H9 (cell line): ENCODE data around the gene SERTAD1. TPM values are rescaled to one million over a fixed set of nuclear protein-coding genes. Genes with fewer than 3 reads are reported as not detected.
"Not testable (repeated sequence)": the region's sequence is repeated elsewhere in the genome, so short reads cannot be mapped to it uniquely, and the experiment has no call there.

Source experiments
- DNase-seq: peaks from one replicate; pipeline ENCODE4 v3.0.0-alpha.2; 2017
- H2AFZ ChIP-seq: one replicate; pipeline ENCODE4 v1.6.1; 2013; ENCODE audit warnings: mild to moderate bottlenecking, low read length, control low read depth, moderate library complexity
- H2AK5ac ChIP-seq: 2 replicates; pipeline ENCODE4 v1.6.1; 2013; ENCODE audit warnings: low read length, control low read depth, mixed read lengths; ENCODE audit not compliant: insufficient read length
- H2BK120ac ChIP-seq: one replicate; pipeline ENCODE4 v1.6.1; 2013; ENCODE audit warnings: low read depth, mild to moderate bottlenecking, low read length, control low read depth, inconsistent platforms; ENCODE audit not compliant: poor library complexity, severe bottlenecking
- H2BK12ac ChIP-seq: 2 replicates; pipeline ENCODE4 v1.6.1; 2013; ENCODE audit warnings: low read length, control low read depth, mixed read lengths, low read depth; ENCODE audit not compliant: insufficient read length
- H2BK15ac ChIP-seq: 2 replicates; pipeline ENCODE4 v1.6.1; 2013; ENCODE audit warnings: low read depth, low read length, control low read depth
- H2BK20ac ChIP-seq: one replicate; pipeline ENCODE4 v1.6.1; 2013; ENCODE audit warnings: low read depth, mild to moderate bottlenecking, low read length, control low read depth, inconsistent platforms; ENCODE audit not compliant: poor library complexity, severe bottlenecking
- H2BK5ac ChIP-seq: 2 replicates; pipeline ENCODE4 v1.6.1; 2013; ENCODE audit warnings: low read length, control low read depth, mixed read lengths; ENCODE audit not compliant: insufficient read length
- H3K14ac ChIP-seq: 2 replicates; pipeline ENCODE4 v1.6.1; 2013; ENCODE audit warnings: low read length, control low read depth; ENCODE audit not compliant: insufficient read depth
- H3K18ac ChIP-seq: 2 replicates; pipeline ENCODE4 v1.6.1; 2013; ENCODE audit warnings: low read depth, mild to moderate bottlenecking, mixed read lengths, low read length, control low read depth; ENCODE audit not compliant: insufficient read length
- H3K23ac ChIP-seq: 2 replicates; pipeline ENCODE4 v1.6.1; 2013; ENCODE audit warnings: low read length, control low read depth, mixed read lengths, low read depth; ENCODE audit not compliant: insufficient read length
- H3K23me2 ChIP-seq: 2 replicates; pipeline ENCODE4 v1.6.1; 2013; ENCODE audit warnings: low read depth, mild to moderate bottlenecking, mixed read lengths, low read length, control low read depth; ENCODE audit not compliant: insufficient read length, poor library complexity, severe bottlenecking
- H3K27ac ChIP-seq: 2 replicates; pipeline ENCODE4 v1.5.1; 2013; ENCODE audit warnings: low read length, control low read depth, mixed read lengths, low read depth; ENCODE audit not compliant: insufficient read length
- H3K27me3 ChIP-seq: 2 replicates; pipeline ENCODE4 v1.6.1; 2013; ENCODE audit warnings: low read length, control low read depth, inconsistent platforms; ENCODE audit not compliant: insufficient read depth
- H3K4ac ChIP-seq: 2 replicates; pipeline ENCODE4 v1.6.1; 2013; ENCODE audit warnings: low read depth, mild to moderate bottlenecking, control low read depth, inconsistent platforms, low read length, moderate library complexity
- H3K4me1 ChIP-seq: 2 replicates; pipeline ENCODE4 v1.6.1; 2013; ENCODE audit warnings: low read length, control low read depth, inconsistent platforms; ENCODE audit not compliant: insufficient read depth
- H3K4me2 ChIP-seq: 2 replicates; pipeline ENCODE4 v1.6.1; 2013; ENCODE audit warnings: low read length, control low read depth, mixed read lengths; ENCODE audit not compliant: insufficient read length, insufficient read depth
- H3K56ac ChIP-seq: 2 replicates; pipeline ENCODE4 v1.6.1; 2013; ENCODE audit warnings: low read depth, mild to moderate bottlenecking, mixed read lengths, low read length, control low read depth; ENCODE audit not compliant: insufficient read length
- H3K79me1 ChIP-seq: 2 replicates; pipeline ENCODE4 v1.6.1; 2013; ENCODE audit warnings: low read depth, mild to moderate bottlenecking, moderate library complexity, low read length, control low read depth, inconsistent platforms; ENCODE audit not compliant: insufficient read depth, poor library complexity, severe bottlenecking
- H3K79me2 ChIP-seq: 2 replicates; pipeline ENCODE4 v1.6.1; 2013; ENCODE audit warnings: low read length, control low read depth, inconsistent platforms; ENCODE audit not compliant: insufficient read depth
- H3K9ac ChIP-seq: 2 replicates; pipeline ENCODE4 v1.6.1; 2013; ENCODE audit warnings: low read length, control low read depth, mixed read lengths; ENCODE audit not compliant: insufficient read length; ENCODE audit errors: extremely low read depth
- H3K9me3 ChIP-seq: one replicate; pipeline ENCODE4 v1.6.1; 2013; ENCODE audit warnings: low read depth, low read length, inconsistent platforms; ENCODE audit not compliant: control insufficient read depth
- H3T11ph ChIP-seq: one replicate; pipeline ENCODE4 v1.6.1; 2013; ENCODE audit warnings: mild to moderate bottlenecking, low read length, control low read depth, inconsistent platforms
- H4K20me1 ChIP-seq: one replicate; pipeline ENCODE4 v1.6.1; 2013; ENCODE audit not compliant: control insufficient read depth, insufficient read length, insufficient read depth
- H4K5ac ChIP-seq: 2 replicates; pipeline ENCODE4 v1.6.1; 2013; ENCODE audit warnings: low read depth, mild to moderate bottlenecking, mixed read lengths, low read length, control low read depth; ENCODE audit not compliant: insufficient read length
- H4K8ac ChIP-seq: replicated peaks from 2 replicates; pipeline ENCODE4 v1.6.1; 2013; ENCODE audit warnings: low read length, control low read depth, mixed read lengths, low read depth; ENCODE audit not compliant: insufficient read length
- H4K91ac ChIP-seq: 2 replicates; pipeline ENCODE4 v1.6.1; 2013; ENCODE audit warnings: low read depth, mild to moderate bottlenecking, moderate library complexity, mixed read lengths, low read length, control low read depth; ENCODE audit not compliant: insufficient read length
- H3K27ac Mint-ChIP-seq, 3 experiments: 2 replicates in 2 of 3; 3 replicates in 1 of 3; pipeline ENCODE4 v1.8.0; 2020 to 2021; ENCODE audit warnings: mixed read lengths in 3 of 3, mild to moderate bottlenecking in 1 of 3, moderate library complexity in 1 of 3
- H3K27me3 Mint-ChIP-seq: 2 replicates; pipeline ENCODE4 v1.8.0; 2021; ENCODE audit warnings: low read depth, mild to moderate bottlenecking, moderate library complexity, mixed read lengths
- H3K36me3 Mint-ChIP-seq, 3 experiments: 2 replicates in 2 of 3; 3 replicates in 1 of 3; pipeline ENCODE4 v1.8.0; 2020 to 2021; ENCODE audit warnings: low read depth in 3 of 3, mixed read lengths in 3 of 3; ENCODE audit not compliant: insufficient read depth in 1 of 3
- H3K4me1 Mint-ChIP-seq, 2 experiments: 2 replicates each; pipeline ENCODE4 v1.8.0; 2020; ENCODE audit warnings: mixed read lengths in 2 of 2
- H3K4me3 Mint-ChIP-seq, 2 experiments: 2 replicates in 1 of 2; 3 replicates in 1 of 2; pipeline ENCODE4 v1.8.0; 2020 to 2021; ENCODE audit warnings: mild to moderate bottlenecking in 2 of 2, mixed read lengths in 2 of 2, moderate library complexity in 1 of 2
- H3K9me3 Mint-ChIP-seq, 2 experiments: 2 replicates in 1 of 2; 3 replicates in 1 of 2; pipeline ENCODE4 v1.8.0; 2020; ENCODE audit warnings: mild to moderate bottlenecking in 2 of 2, mixed read lengths in 2 of 2, moderate library complexity in 1 of 2
- WGBS: extraction: QIAGEN DNeasy Blood & Tissue Kit; methylation state at CpG from one replicate; pipeline ENCODE4 v1.1.7; 2013; ENCODE audit warnings: missing lambda C conversion rate, low lambda C conversion rate, mixed read lengths; ENCODE audit not compliant: insufficient read length; ENCODE audit errors: extremely low coverage; 5-methylcytosine and 5-hydroxymethylcytosine counted together
- total RNA-seq: library from RNA; stranded (reverse); gene quantifications from 2 replicates; pipeline ENCODE4 v1.2.1, GENCODE V29; 2021
- TF ChIP-seq, protein P1 (sequence below): fragments of 200-600 bp; sonication (generic); conservative IDR thresholded peaks from 3 replicates; pipeline ENCODE4 v1.8.0; 2021; ENCODE audit warnings: antibody characterized with exemption, mild to moderate bottlenecking

Gene SERTAD1
- total RNA-seq, 1 experiment from 2014 or later, result 7.9 TPM

DNA sequence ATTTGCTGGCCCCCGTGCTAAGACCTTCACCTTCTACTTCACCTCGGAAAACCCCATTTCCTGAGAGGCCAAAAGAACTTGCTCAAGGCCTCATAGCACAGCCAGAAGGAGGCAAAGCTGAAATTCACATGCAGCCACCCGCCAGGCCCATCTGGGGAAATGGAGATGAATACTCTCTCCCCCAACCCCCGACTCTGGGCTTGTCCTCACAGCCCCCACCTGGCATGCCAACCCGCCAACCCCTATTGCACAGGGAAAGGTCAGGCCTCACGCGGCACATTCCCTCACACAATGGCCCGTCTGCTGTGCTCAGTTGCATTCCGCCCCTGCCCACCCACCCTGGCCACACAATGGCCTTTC is 15.8 kb downstream of the SERTAD1 start:
- Histone ChIP-seq H2AFZ (no peak overlapping the region), H3K27me3 (no peaks in the 10 kb centered on the region)
- WGBS, result no CpG with 5 or more reads among the region's 9 CpGs

DNA sequence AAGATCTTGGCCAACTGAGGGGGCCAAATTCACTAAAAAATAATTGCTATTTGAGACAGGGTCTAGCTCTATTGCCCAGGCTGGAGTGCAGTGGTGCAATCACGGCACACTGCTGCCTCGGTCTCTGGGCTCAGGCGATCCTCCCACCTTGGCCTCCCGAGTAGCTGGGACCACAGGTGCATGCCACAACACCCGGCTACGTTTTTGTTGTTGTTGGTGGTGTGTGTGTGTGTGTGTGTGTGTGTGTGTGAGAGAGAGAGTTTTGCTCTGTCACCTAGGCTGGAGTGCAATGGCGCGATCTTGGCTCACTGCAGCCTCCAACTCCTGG is 17.2 kb downstream of the SERTAD1 start:
- not testable (repeated sequence) for H3T11ph ChIP-seq, H3K56ac ChIP-seq, H3K9ac ChIP-seq, DNase-seq, H2BK120ac ChIP-seq, H3K23me2 ChIP-seq, H3K27ac ChIP-seq, H3K79me1 ChIP-seq, H3K23ac ChIP-seq, H3K9me3 Mint-ChIP-seq, H3K14ac ChIP-seq, H4K20me1 ChIP-seq, H2BK12ac ChIP-seq, H3K18ac ChIP-seq, H3K27me3 ChIP-seq, H3K4me1 ChIP-seq, H2AFZ ChIP-seq, H2BK15ac ChIP-seq, H4K5ac ChIP-seq, H4K8ac ChIP-seq, H3K27me3 Mint-ChIP-seq, H3K36me3 Mint-ChIP-seq, H2BK20ac ChIP-seq, H2AK5ac ChIP-seq, H4K91ac ChIP-seq, H3K4ac ChIP-seq, H3K79me2 ChIP-seq, H3K9me3 ChIP-seq, H2BK5ac ChIP-seq, H3K4me3 Mint-ChIP-seq, H3K4me2 ChIP-seq, H3K27ac Mint-ChIP-seq
- H3K4me1 Mint-ChIP-seq, result peaks cover 22 to 42% of the 10 kb centered on the region in 2 experiments
- WGBS, result no CpG with 5 or more reads among the region's 8 CpGs

More for the DNA sequence above, 15.8 kb downstream of the SERTAD1 start:
- no peak overlapping the region for H2BK5ac ChIP-seq
- H4K8ac ChIP-seq, result no peak overlapping the region
- no peaks in the 10 kb centered on the region for H4K20me1 ChIP-seq
- H3K79me1 ChIP-seq, result no peaks in the 10 kb centered on the region
- H3K56ac ChIP-seq, result no peak overlapping the region
- no peak overlapping the region for H3T11ph ChIP-seq
- TF ChIP-seq, protein P1, sequence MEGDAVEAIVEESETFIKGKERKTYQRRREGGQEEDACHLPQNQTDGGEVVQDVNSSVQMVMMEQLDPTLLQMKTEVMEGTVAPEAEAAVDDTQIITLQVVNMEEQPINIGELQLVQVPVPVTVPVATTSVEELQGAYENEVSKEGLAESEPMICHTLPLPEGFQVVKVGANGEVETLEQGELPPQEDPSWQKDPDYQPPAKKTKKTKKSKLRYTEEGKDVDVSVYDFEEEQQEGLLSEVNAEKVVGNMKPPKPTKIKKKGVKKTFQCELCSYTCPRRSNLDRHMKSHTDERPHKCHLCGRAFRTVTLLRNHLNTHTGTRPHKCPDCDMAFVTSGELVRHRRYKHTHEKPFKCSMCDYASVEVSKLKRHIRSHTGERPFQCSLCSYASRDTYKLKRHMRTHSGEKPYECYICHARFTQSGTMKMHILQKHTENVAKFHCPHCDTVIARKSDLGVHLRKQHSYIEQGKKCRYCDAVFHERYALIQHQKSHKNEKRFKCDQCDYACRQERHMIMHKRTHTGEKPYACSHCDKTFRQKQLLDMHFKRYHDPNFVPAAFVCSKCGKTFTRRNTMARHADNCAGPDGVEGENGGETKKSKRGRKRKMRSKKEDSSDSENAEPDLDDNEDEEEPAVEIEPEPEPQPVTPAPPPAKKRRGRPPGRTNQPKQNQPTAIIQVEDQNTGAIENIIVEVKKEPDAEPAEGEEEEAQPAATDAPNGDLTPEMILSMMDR, result no peak
- no peak overlapping the region for H3K4ac ChIP-seq
- Mint-ChIP-seq H3K27me3 (peaks cover 2% of the 10 kb centered on the region; the same call in 1 of the 2 replicates), H3K4me3 (no peak overlapping the region), H3K4me1 (peaks cover 20 to 45% of the 10 kb centered on the region in 2 experiments), H3K9me3 (no peaks in the 10 kb centered on the region), H3K27ac (peak overlapping the region in 2 of 3 experiments; percentile 44 to 79; a peak in 3 of 7 replicates), H3K36me3 (no peaks in the 10 kb centered on the region)
- H3K23me2 ChIP-seq, result no peaks in the 10 kb centered on the region
- no peak overlapping the region for H3K18ac ChIP-seq
- no peak overlapping the region for H2AK5ac ChIP-seq
- peaks cover 3% of the 10 kb centered on the region; the same call in 1 of the 2 replicates for H3K4me1 ChIP-seq
- H3K23ac ChIP-seq, result no peak overlapping the region
- no peaks in the 10 kb centered on the region for H3K9me3 ChIP-seq
- no peak overlapping the region for H2BK120ac ChIP-seq
- no peak overlapping the region for H4K5ac ChIP-seq
- no peak overlapping the region for H2BK15ac ChIP-seq
- H3K9ac ChIP-seq, result no peak overlapping the region
- H3K27ac ChIP-seq, result no peak overlapping the region
- no peak overlapping the region for H2BK20ac ChIP-seq
- DNase-seq, result peak; percentile 67
- H3K14ac ChIP-seq, result no peak overlapping the region
- no peaks in the 10 kb centered on the region for H3K79me2 ChIP-seq
- H2BK12ac ChIP-seq, result no peak overlapping the region
- no peak overlapping the region for H4K91ac ChIP-seq
- no peak overlapping the region for H3K4me2 ChIP-seq
